Parathyroid adenoma (tissue), 2 donors: Measurements from ENCODE around the gene ABLIM1.

ENCODE experiments used
- H2AFZ ChIP-seq: fragments of 300-600 bp; sonication (generic); one replicate; pipeline ENCODE4 v1.7.0; 2017; ENCODE audit warnings: antibody characterized with exemption, mild to moderate bottlenecking
- H3K27ac ChIP-seq: fragments of 300-600 bp; sonication (generic); one replicate; pipeline ENCODE4 v1.7.0; 2017
- H3K27me3 ChIP-seq: fragments of 300-600 bp; sonication (generic); one replicate; pipeline ENCODE4 v1.7.0; 2017; ENCODE audit warnings: low read length; ENCODE audit not compliant: control insufficient read depth, insufficient read depth
- H3K36me3 ChIP-seq: fragments of 300-600 bp; sonication (generic); one replicate; pipeline ENCODE4 v1.7.0; 2017; ENCODE audit warnings: low read length; ENCODE audit not compliant: control insufficient read depth, insufficient read depth
- H3K4me1 ChIP-seq: fragments of 300-600 bp; sonication (generic); one replicate; pipeline ENCODE4 v1.7.0; 2017; ENCODE audit warnings: control low read depth
- H3K4me2 ChIP-seq: fragments of 300-600 bp; sonication (generic); one replicate; pipeline ENCODE4 v1.7.0; 2017; ENCODE audit warnings: low read length
- H3K4me3 ChIP-seq: fragments of 300-600 bp; sonication (generic); one replicate; pipeline ENCODE4 v1.7.0; 2017; ENCODE audit warnings: low read depth, low read length
- H3K79me2 ChIP-seq: fragments of 300-600 bp; sonication (generic); one replicate; pipeline ENCODE4 v1.7.0; 2017; ENCODE audit warnings: control low read depth
- H3K9ac ChIP-seq: fragments of 300-600 bp; sonication (generic); one replicate; pipeline ENCODE4 v1.7.0; 2017; ENCODE audit warnings: mild to moderate bottlenecking
- H3K9me3 ChIP-seq: fragments of 300-600 bp; sonication (generic); one replicate; pipeline ENCODE4 v1.7.0; 2017; ENCODE audit warnings: low read length; ENCODE audit not compliant: control insufficient read depth
- TF ChIP-seq, protein P1 (sequence below): fragments of 300-600 bp; sonication (generic); IDR thresholded peaks from one replicate; pipeline ENCODE4 v1.7.0; 2017; ENCODE audit warnings: antibody characterized with exemption, mild to moderate bottlenecking
- donor health status: primary hyperparathyroidism.

ABLIM1 gene

DNA sequence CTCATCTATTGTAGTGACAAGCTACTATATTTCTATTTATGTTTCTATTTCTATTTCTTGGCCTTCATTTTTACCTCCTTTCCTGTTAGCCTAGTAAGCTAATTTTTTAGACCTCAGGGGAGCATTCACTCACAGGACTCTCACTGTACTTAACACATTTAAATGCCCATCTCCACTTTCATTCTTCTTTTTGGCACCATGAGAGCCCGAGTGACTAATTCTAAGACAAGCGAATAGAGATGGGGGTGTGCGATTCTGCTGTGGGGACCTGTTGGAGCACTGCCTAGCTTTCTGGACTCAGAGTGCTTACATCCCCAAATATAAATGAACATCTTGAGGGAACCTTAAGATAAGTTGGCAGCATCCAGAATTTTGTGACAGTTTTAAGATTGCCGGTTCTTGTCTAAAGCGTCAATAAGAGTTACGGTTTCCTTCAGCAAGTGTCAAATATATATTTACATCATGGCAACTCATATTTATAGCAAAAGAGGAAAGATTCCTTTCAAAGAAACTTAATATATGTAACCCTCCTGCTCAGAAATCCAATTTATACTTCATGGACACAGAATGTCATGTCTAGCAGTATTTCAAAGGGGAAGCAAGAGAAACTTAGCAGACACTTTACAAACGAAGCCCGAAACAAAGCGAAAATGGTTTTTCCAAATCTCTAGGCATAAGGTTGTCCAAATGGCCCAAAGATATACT lies 199.7 kb downstream of the ABLIM1 start:
- H3K27ac ChIP-seq = no peak overlapping the region
- H3K4me2 ChIP-seq = no peak overlapping the region
- H3K36me3 ChIP-seq = no peaks in the 10 kb centered on the region
- no peaks in the 10 kb centered on the region for H3K27me3 ChIP-seq
- H3K9ac ChIP-seq = no peak overlapping the region
- TF ChIP-seq, protein P1, sequence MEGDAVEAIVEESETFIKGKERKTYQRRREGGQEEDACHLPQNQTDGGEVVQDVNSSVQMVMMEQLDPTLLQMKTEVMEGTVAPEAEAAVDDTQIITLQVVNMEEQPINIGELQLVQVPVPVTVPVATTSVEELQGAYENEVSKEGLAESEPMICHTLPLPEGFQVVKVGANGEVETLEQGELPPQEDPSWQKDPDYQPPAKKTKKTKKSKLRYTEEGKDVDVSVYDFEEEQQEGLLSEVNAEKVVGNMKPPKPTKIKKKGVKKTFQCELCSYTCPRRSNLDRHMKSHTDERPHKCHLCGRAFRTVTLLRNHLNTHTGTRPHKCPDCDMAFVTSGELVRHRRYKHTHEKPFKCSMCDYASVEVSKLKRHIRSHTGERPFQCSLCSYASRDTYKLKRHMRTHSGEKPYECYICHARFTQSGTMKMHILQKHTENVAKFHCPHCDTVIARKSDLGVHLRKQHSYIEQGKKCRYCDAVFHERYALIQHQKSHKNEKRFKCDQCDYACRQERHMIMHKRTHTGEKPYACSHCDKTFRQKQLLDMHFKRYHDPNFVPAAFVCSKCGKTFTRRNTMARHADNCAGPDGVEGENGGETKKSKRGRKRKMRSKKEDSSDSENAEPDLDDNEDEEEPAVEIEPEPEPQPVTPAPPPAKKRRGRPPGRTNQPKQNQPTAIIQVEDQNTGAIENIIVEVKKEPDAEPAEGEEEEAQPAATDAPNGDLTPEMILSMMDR = no peak
- no peaks in the 10 kb centered on the region for H3K9me3 ChIP-seq
- H3K4me1 ChIP-seq = no peaks in the 10 kb centered on the region
- no peak overlapping the region for H2AFZ ChIP-seq
- H3K4me3 ChIP-seq = no peak overlapping the region
- H3K79me2 ChIP-seq = no peaks in the 10 kb centered on the region

DNA sequence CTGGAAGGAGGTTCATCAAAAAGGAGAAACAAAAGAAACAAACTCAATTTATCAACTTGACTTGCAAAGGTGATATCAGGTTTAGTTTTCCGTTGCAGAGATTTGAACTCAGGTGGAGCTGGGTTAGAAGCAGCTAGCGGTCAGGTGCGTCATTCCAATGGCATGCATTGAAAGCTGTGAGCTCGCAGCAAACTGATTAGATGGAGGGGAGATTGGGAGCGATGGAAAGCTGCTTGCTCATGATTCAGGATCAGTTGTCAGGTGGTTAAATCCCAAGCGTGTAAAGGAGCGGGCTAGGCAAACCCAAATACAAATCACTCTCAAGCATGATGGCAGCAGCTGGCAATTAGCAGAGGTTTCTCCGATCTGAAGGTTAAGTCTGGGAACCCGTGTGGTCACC lies 204.5 kb downstream of the ABLIM1 start:
- Histone ChIP-seq H3K9ac (no peak overlapping the region), H3K9me3 (no peaks in the 10 kb centered on the region), H3K36me3 (no peaks in the 10 kb centered on the region), H3K27ac (no peak overlapping the region), H3K27me3 (no peaks in the 10 kb centered on the region), H3K4me3 (no peak overlapping the region), H3K79me2 (no peaks in the 10 kb centered on the region), H2AFZ (no peak overlapping the region), H3K4me1 (no peaks in the 10 kb centered on the region), H3K4me2 (no peak overlapping the region)
- TF ChIP-seq, protein P1 = no peak

DNA sequence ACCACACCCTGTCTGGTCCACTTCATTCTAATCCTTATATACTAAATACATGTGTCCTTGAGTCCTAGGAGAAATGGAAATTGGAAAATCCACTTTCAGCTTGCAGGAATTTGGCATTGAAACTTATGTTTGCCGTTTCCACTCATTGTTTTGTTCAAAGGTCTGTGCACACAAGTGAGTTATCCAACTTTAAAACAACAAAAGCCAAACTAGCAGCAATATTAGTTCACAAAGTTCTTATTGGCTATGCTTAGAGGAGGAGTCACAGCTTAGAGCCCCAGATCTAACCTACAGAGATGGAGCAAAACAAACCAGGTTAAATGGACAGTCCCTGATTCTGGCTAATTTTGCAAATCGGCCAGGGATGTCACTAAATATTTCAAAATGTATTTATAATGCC lies 209.2 kb downstream of the ABLIM1 start:
- H3K36me3 ChIP-seq = no peaks in the 10 kb centered on the region
- no peaks in the 10 kb centered on the region for H3K27me3 ChIP-seq
- H3K79me2 ChIP-seq = no peaks in the 10 kb centered on the region
- no peak overlapping the region for H3K4me2 ChIP-seq
- no peak overlapping the region for H3K27ac ChIP-seq
- H3K4me1 ChIP-seq = no peaks in the 10 kb centered on the region
- H2AFZ ChIP-seq = no peak overlapping the region
- TF ChIP-seq, protein P1 = no peak
- no peaks in the 10 kb centered on the region for H3K9me3 ChIP-seq
- H3K9ac ChIP-seq = no peak overlapping the region
- no peak overlapping the region for H3K4me3 ChIP-seq

- TF ChIP-seq, protein P1 = no peak
- no peaks in the 10 kb centered on the region for H3K9me3 ChIP-seq
- H3K79me2 ChIP-seq = no peaks in the 10 kb centered on the region
- no peak overlapping the region for H3K27ac ChIP-seq
- H3K4me2 ChIP-seq = peak overlapping the region; percentile 10
- no peak overlapping the region for H3K4me3 ChIP-seq
- H3K27me3 ChIP-seq = no peaks in the 10 kb centered on the region
- H2AFZ ChIP-seq = no peak overlapping the region
- no peak overlapping the region for H3K9ac ChIP-seq
- H3K4me1 ChIP-seq = peaks cover 5% of the 10 kb centered on the region
- no peaks in the 10 kb centered on the region for H3K36me3 ChIP-seq
Observed at GRCh38 chr10:114445332-114445731, 212.7 kb downstream of the ABLIM1 start.

GRCh38 chr10:114444819-114445218 lies 213.3 kb downstream of the ABLIM1 start:
- Histone ChIP-seq H3K27me3 (no peaks in the 10 kb centered on the region), H3K9me3 (no peaks in the 10 kb centered on the region), H3K79me2 (no peaks in the 10 kb centered on the region), H3K9ac (no peak overlapping the region), H3K4me1 (peaks cover 5% of the 10 kb centered on the region), H3K4me3 (no peak overlapping the region), H3K27ac (no peak overlapping the region), H3K36me3 (no peaks in the 10 kb centered on the region), H3K4me2 (peak overlapping the region; percentile 10), H2AFZ (no peak overlapping the region)
- TF ChIP-seq, protein P1 = no peak
